NCI-H524 treated with DMSO at 0.1 percent for 48 hours (cell line): ENCODE results near the gene STAP1.

Experiments used
- DNase-seq: peaks from one replicate; lab custom pipeline; 2025; lab: John Stamatoyannopoulos, UW

The STAP1 gene

DNA sequence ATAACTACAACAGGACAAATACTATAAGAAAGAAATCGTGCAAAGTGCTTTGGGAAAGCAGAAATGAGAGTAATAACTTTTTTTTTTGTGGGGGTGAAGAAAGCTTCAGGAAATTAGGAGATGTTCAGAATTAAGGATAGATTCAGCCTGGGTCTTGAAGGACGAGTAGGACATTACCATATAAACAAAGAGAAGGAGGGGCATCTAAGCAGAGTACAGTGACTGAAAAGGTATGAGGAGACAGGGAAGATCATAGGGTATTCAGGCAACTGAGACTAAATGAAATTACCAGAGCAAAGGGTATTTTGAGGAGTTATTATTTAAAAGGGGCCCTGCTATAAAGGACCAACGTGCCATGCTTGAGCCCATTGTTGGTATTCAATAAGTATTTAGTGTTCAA lies 3.1 kb upstream of the STAP1 start:
- no peak for DNase-seq

DNA sequence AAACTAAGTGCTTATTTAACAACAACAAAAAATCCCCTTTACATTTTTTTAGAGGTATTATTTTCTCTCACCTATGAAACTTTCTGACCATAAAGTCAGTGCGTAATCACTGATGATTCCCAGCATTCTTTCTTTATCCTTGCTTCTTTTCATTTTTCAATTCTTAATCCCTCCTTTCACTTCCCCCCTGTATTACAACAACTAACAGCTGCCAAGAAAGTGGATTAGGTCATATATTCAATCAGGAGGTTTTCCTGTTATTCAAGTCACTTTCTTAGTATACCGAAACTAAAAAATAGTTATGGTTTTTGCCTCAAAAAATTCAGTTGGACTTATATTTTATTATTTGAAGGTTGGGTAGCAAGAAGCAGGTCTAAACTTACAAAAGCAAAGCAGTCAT lies 2.1 kb upstream of the STAP1 start:
- no peak for DNase-seq

DNA sequence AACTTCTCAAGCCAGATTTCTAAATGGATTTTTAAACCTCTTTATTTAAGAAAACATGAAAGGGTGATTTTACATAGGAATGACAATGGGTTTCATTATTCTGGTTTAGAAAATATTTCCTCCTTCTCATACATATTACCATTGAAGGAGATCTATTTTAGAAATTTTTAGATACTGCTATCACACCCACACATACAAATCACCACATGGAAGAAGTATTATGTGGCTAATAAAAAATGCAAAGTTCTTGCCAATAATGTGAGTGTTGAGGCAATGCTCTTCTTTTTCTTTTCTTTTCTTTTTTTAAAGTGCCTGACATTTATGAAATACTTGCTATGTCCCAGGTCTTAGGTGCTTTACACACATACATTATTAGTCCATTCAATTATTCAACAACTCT lies 6.8 kb downstream of the STAP1 start:
- DNase-seq, result no peak

DNA sequence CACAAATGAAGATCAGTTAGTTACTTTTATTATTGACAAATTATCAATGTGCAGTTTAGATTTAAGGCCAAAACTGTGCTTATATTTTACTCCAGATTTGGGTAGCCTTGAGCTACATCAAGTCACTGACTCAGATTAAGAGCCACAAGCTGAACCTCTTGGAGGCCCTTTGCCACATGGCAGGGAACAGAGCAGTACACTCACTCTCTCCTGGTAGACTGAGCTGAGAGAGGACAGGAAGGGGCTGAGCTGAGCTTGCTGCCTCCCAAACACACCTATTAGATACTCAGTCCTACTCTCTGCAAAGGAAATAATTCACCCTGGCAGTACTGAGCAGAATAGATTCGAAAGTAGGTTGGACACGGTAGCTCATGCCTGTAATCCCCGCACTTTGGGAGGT lies 7.8 kb downstream of the STAP1 start:
- DNase-seq, result no peak

DNA sequence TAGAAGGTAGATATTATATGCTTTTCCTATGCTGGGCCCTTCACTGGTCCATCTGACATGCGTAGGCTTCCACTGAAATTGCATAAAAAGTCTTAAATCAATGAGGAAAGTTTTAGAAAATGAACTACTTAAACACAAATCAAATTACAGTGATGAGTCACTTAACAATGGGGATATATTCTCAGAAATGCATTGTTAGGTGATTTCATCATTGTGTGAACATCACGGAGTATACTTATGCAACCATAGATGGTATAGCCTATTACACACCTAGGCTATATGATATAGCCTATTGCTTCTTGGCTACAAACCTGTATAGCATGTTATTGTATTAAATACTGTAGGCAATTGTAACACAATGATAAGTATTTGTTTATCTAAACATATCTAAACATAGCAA lies 10.3 kb downstream of the STAP1 start:
- no peak for DNase-seq

DNA sequence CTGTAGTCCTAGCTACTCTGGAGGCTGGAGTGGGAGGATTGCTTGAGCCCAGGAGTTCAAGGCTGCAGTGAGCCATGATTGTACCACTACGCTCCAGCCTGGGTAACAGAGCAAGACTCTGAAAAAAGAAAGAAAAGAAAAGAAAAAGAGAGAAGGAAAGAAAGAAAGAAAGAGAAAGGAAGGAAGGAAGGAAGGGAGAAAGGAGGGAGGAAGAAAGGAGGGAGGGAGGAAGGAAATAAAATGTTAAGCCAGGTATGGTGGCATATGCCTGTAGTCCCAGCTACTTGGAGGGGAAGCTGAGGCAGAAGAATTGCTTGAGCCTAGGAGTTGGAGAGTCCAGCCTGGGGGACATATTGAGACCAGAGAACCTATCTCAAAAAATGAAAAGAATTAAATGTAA lies 12.0 kb downstream of the STAP1 start:
- no peak for DNase-seq

DNA sequence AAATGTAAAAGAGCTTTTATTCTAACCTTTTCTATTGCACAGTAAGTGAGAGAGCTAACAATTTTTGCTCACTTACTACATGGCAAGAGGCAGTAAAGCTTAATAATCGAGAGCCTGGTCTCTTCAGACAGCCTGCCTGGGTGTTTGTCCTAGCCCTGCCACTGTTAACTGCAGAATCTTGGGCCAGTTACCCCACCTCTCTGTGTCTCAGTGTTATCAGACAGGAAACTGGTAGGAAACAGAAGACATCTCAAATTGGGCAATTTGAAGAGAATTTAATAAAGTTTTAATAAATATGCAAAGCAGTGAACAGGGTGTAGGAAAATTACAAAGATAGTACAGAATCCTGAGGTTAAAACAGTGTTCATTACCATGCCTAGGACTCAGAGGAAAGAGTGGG lies 13.4 kb downstream of the STAP1 start:
- DNase-seq, result no peak

DNA sequence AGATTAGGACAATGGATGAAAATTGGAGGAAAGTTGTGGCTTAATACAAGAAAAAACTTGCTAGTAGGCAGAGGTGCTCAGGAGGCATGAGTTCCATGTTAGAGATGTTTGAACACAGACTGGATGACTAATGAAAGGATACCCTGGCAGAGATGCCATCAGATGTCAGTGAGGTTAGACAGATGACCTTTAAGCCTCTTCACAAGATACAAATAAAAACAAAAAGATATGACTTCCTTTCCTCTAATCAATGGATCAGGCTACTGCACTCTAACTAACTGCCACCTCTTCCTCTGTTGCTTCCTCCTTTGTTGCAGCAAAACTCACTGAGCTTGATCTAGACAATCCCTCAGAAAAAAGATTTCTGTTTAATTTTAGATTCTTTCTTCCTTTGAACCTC lies 14.7 kb downstream of the STAP1 start:
- no peak for DNase-seq

DNA sequence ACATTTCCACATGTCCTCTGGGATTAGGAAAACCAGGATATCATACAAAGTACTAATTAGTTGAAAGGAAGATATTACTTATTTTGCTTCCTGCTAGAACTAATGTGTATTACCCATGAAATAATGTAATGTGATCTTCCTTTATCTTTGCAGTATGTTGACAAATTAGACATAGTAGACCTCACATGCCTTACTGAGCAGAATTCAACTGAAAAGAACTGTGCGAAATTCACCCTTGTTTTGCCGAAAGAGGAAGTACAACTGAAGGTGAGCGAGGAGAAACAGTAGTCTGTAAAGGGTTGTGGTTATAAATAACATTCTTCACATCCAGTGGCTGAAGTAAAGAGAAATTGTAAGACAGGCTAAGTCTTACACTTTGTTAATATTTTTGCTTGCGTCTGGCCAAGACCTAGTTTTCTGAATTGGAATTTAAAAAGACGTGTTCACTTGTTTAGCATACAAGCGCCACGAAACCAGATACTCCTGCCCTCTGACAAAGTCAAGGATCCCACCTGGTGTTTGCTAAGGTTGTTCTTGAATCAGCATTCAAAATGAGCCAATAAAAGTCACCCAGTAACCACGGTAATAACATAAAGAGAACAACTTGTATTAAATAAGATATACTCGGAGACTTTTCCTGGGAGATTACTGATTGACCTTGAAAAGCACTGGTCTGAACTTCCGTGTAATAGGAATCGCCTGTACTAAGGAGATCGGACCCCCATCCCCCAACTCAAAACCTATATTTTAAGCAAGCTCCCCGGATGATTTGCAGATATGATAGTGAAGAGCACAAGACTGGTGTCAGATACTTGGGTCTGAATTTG lies 16.9 kb downstream of the STAP1 start:
- peak; percentile 9 for DNase-seq

DNA sequence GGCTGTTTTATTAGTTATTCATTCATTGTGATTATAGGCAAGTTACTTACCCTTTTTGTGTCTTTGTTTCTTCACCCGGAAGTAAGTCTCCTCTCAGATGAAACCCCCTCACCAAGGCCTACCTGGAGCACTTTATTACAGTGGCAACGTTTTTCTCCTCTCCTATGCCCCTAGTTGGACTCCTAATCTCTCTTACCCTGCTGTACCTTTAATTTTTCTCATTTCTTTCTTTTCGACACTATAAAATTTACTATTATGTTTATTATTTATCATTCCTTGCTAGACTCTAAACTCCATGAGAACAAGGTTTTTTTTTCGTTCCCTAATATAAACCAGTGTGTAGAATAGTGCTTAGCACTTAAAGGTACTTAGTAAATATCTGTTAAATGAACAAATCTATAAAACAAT lies 17.5 kb downstream of the STAP1 start:
- no peak for DNase-seq

DNA sequence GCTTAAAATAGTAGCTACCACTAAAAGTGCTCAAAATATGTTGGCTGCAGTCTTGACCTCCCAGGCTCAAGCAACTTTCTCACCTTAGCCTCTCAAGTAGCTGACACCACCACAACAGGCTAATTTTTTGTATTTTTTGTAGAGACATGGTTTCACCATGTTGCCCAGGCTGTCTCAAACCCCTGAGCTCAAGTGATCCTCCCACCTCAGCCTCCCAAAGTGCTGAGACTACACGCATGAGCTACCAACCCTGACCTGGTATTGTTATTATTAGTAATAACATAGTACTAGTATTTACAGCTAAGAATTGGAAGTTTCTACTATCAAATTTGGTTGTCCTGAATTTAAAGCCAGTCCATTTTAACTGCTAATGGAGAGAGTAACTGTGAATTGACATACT lies 18.0 kb downstream of the STAP1 start:
- no peak for DNase-seq

DNA sequence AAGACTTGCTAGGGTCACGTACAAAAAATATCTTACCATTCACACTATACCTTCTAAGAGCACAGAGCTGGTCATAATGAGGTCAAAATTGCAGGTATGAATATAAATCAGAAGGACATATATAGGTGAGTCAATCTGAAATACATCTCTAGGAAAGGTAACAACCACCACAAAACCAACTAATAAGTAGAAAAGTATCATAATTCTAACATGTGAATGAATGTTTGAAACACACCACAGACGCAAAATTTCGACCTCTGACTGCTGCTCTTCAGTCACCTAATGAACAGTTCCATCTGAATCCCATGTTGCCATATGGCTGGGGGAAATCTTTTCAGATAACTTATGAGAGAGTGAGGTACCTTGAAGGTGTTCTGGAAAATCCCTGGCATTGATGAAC lies 22.1 kb downstream of the STAP1 start:
- no peak for DNase-seq

DNA sequence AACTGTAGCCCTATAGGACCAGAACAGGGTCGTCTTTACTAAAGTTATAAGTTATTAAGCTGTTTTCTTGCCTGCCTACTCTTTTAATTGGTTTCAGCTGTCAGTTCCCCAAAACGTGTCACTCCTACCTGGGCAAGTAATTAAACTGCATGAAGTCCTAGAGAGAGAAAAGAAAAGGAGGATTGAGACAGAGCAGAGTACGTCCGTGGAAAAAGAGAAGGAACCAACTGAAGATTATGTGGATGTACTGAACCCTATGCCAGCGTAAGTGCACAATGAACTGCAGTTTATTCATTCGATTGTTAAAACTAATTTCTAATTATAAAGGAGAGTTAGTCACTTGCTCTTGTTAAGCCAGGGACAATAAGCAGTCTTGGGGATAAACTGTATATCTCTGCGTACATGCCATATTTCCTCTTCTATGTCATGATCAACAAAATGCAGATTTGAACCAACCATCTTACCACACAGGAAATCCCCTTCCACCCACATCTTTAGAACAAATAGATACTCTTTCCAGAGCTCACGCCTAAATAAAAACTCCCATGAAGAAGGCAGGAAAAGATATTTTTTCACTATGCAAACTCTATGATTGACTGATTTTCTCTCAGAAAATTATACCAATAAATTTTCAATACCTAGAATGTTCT lies 22.8 kb downstream of the STAP1 start:
- no peak for DNase-seq

DNA sequence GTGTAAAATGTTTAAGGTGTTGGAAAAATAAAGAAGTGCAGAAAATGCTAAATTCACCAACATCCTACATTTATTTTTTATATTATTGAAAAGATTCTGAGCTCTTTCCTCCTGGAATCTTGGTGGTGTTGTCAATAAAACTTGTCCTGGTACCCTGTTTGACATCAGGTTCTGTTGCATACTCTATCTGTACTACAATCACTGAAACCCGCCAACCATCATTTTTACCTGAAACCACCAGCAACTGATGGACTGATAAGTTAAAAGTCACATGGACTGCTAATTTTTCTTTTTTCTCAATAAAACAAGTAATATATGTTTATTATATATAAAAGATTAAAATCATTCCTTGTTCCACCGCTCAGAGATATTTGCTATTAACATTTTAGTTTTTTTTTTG lies 23.4 kb downstream of the STAP1 start:
- DNase-seq, result no peak

DNA sequence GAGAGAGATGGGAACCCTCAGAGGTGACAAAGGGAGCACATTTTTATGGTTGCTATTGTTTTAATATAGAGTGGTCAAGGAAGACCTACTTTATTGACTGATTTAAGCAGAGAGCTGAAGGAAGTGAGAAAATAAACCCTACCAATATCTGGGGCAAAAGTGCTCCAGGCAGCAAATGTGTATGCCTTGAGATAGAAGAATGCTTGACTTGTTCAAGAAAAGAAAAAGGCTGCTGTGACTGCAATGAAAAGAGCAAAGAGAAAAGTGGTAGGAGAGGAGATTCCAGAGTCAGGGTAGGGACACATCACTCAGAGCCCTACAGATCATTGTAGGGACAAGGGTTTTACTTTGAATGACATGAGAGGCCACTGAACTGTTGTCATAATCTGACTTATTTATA lies 26.0 kb downstream of the STAP1 start:
- no peak for DNase-seq

DNA sequence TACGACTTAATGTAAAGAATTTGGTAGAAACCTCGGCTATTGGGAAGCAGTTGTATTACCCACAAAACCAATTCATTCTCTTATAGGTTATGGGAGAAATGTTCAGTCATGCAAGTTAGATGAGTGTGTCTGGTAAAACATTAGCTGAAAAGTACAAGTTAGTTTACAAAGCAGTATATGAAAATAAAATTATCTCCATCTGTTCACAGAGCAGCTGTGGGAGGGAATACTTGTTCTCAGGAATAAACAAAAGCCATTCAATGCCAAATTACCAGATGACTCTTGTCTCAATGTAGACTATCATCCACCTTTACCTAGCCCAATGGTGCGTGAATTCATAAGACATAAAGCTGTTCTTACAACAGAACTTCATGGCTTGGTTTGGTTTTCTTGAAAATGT lies 28.6 kb downstream of the STAP1 start:
- DNase-seq, result no peak

DNA sequence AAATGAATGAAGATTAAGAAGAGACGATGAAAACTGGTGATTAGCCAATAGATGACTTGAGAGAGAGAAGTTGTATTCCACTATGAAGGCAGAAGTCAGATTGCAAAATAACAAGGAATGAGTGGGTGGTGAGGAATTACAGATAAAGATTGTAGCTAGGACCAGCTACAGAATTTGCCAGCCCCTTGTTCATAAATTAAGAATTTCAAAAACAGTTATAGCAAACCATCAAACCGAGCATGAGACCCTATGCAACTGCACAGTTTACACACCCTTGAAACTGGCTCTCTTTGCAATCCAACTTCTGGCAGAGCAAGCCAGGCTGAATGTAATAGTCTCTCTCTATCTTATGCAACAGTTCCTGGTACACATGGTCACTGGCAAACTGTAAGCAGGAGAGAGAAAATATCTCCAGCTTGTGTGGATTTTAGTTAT lies 35.2 kb downstream of the STAP1 start:
- no peak for DNase-seq

DNA sequence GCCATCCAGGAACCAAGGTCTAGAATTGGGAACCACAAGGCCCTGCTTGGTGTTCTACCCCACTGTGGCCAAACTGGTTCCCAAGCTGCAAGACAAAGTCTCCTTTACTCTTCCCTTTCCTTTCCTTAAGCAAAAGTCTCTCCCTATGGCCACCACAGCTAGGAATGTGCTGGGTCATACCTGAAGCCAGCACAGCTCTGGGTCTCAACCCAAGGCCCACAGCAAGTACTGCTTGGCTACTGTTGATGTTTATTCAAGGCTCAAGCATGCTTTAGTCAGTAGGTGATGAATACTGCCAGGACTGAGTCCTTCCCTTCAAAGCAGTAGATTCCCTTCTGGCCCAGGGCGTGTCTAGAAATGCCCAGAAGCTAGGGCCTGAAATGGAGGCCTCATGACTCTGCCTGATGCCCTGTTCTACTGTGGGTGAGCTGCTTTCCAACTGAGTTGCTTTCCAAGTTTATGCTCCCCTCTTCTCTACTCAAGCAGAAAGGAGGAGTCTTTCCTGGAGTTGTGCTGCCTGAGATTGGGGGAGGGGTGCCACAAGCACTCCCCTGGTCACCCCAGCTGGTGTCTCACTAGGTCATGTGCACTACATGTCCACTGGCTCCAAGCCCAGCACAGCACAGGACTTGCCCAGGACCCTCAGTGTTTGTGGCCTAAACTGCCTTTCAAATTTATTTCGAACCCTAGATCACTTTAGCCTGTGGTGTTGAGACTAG lies 44.9 kb downstream of the STAP1 start:
- DNase-seq, result no peak

DNA sequence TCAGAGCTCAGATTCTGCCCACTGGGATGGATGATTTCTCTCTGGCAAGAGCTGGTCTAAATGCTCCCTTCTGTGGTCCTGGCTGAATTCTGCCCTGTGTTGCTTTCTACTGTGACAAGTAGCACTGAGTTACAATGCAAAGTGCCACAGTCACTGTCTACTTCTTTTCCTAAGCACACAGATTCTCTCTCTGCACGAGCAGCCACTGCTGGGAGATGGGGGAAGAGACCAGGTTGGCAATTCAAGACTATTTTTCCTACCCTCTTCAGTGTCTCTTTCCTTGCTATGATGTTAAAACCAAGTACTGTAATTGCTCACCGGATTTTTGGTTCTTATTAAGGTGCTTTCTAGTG lies 45.5 kb downstream of the STAP1 start:
- no peak for DNase-seq

DNA sequence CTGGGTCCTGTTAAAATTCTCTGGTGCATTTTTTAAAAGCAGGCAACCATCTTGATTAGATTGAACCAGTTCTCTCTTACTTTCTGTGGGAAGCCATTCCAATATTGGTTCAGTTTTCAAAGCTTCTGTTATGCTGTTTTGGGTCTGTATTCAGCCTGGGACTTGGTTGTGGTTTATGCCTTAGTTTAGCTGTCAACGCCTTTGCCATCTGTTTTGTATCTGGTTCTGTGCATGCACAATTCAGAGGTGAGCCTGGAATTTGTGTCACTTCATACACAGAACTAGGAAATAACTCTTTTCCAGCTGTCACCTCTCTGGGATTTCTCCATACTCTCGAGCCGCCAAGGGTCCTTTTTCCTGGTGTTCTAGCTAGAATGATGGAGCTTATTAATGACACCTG lies 46.2 kb downstream of the STAP1 start:
- no peak for DNase-seq

DNA sequence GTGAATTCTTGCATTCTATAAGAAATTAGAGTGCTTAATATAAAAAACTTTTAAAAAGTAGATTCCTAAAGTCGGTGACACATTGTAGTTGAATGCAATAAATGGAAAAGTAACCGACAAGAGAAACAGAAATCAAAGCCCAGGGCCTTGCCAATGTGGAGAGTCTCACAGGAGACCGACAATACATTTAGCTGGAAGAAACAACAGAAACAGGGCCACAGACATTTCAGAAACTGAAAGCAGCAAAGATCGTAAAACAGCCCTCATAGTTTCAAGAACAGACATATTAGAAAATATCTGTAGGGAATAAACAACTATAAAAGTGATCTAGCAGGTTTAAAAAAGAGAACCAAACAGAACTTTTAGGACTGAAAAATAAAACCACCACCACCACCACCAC lies 49.5 kb downstream of the STAP1 start:
- DNase-seq, result no peak

DNA sequence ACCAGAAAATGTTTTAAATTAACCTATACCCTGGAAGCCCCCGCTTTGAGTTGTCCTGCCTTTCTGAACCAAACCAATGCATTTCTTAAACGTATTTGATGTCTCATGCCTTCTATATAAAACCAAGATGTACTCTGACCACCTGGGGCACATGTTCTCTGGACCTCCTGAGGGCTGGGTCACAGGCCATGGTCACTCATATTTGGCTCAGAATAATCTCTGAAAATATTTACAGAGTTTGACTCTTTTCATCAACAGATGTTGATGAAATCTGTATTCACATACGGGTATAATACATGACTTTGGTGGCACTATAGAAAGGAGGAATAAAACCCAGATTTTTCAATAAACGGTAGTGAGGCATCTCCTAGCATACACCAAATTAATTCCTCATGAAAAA lies 55.7 kb downstream of the STAP1 start:
- no peak for DNase-seq

DNA sequence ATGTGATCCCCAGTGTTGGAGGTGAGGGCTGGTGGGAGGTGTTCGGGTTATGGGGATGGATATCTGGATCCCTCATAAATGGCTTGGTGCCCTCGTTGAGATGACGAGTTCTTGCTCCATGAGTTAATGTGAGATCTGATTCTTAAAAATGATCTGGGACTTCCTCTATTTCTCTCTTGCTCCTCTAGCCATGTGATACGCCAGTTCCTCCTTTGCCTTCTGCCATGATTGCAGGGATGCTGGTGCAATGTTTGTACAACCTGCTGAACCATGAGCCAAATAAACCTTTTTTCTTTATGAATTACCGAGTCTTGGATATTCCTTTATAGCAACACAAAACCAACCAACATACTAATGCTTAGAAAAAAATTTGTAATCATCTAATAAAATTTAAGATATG lies 56.6 kb downstream of the STAP1 start:
- no peak for DNase-seq
